Right lobe of liver (tissue), 6 donors: ENCODE measurements around the gene PDE6B. TPM values are rescaled to one million over a fixed set of nuclear protein-coding genes. Genes with fewer than 3 reads are reported as not detected.
A peak's percentile ranks its signal among the peaks of the same experiment; 100 is the strongest.

Source experiments
- ATAC-seq, 4 donors: fragments of 200-7000 bp; cut with Tn5 transposase; one replicate each; pipeline ENCODE4 v1.9.1; 2020; ENCODE audit warnings: mild to moderate bottlenecking in 4 of 4, moderate library complexity in 4 of 4
- DNase-seq, 3 donors: peaks; one replicate each; pipeline ENCODE4 v3.0.0-alpha.2; 2020
- H3K27ac ChIP-seq, 3 donors: fragments of 200-600 bp; one replicate each; pipeline ENCODE4 v1.8.0; 2022
- H3K27me3 ChIP-seq, 2 donors: fragments of 200-600 bp; one replicate each; pipeline ENCODE4 v1.8.0; 2022
- H3K36me3 ChIP-seq, 4 donors: fragments of 200-600 bp; sonication (generic) in 1 of 4; one replicate each; pipeline versions ENCODE4 v1.5.1 to v1.8.0; 2017 to 2022; ENCODE audit warnings: control low read depth in 1 of 4
- H3K4me1 ChIP-seq, 4 donors: fragments of 200-600 bp; sonication (generic) in 1 of 4; one replicate each; pipeline versions ENCODE4 v1.5.1 to v1.8.0; 2017 to 2022; ENCODE audit warnings: control low read depth in 1 of 4
- H3K4me3 ChIP-seq, 3 donors: fragments of 200-600 bp; one replicate each; pipeline ENCODE4 v1.8.0; 2022
- H3K9me3 ChIP-seq, 4 donors: fragments of 200-600 bp; sonication (generic) in 1 of 4; one replicate each; pipeline versions ENCODE4 v1.5.1 to v1.8.0; 2017 to 2022; ENCODE audit warnings: control low read depth in 1 of 4
- CTCF ChIP-seq, 4 donors: fragments of 200-600 bp in 3 of 4; fragments of 450-650 bp in 1 of 4; IDR thresholded peaks; one replicate each; pipeline versions ENCODE4 v1.5.1 to v1.8.0; 2016 to 2022; ENCODE audit warnings: antibody characterized with exemption in 4 of 4, mild to moderate bottlenecking in 2 of 4
- POLR2A ChIP-seq: fragments of 450-650 bp; IDR thresholded peaks from one replicate; pipeline ENCODE4 v1.6.1; 2017; ENCODE audit warnings: antibody characterized with exemption, mild to moderate bottlenecking
- WGBS: methylation state at CpG from one replicate; pipeline ENCODE4 v1.1.6; 2018; ENCODE audit warnings: low coverage, low lambda C conversion rate; ENCODE audit not compliant: insufficient coverage; ENCODE audit errors: missing lambda C conversion rate; 5-methylcytosine and 5-hydroxymethylcytosine counted together
- intact Hi-C, 2 donors: fragments of 100-400 bp; cut with DNase I; formaldehyde crosslinking; loops; one replicate each; pipeline versions ENCODE4 v1.11.2 to v1.14.1; 2022
- total RNA-seq, 6 experiments: library from RNA; depleted of rRNA in 2 of 6; stranded (reverse); fragments of >200 nt in 2 of 6; fragmentation: NEBNext Ultra II Directional in 3 of 6; extraction: Animal tissue kit (Norgen Biotek cat#: 25700) in 3 of 6; gene quantifications; one replicate each; pipeline versions ENCODE4 v1.1.0 to v1.2.4, GENCODE V29; 2016 to 2023
- donor health status: DM: no; HTN: yes; CAD: no.
- donor health status: DM: no; HTN: no; CAD: no.
- donor health status: DM: no; HTN: no; CAD: no.
- donor health status: DM: no; HTN: yes; CAD: no.
- donor health status: DM: no; HTN: yes; CAD: no.

The PDE6B gene
- total RNA-seq, 6 experiments from 2014 or later, result 0.24 to 1.9 (median 0.76) TPM; not detected in 1

- no peak for TF ChIP-seq CTCF (IDR thresholded peaks at IDR 0.05)
- TF ChIP-seq POLR2A, result no peak
- H3K27me3 ChIP-seq, result no peaks in the 10 kb centered on the region
- no peaks in the 10 kb centered on the region for H3K36me3 ChIP-seq
- intact Hi-C loops, result no loop called here
- H3K27ac ChIP-seq, result no peak overlapping the region
- no peak overlapping the region for H3K4me3 ChIP-seq
- no peaks in the 10 kb centered on the region for H3K4me1 ChIP-seq
- DNase-seq (peak in 2 of 3 donors; percentile 38 to 40), ATAC-seq (no peak)
- no peaks in the 10 kb centered on the region for H3K9me3 ChIP-seq
- WGBS, result 79% methylated on average over 2 of the region's 27 CpGs
These were observed 3.7 kb downstream of the PDE6B start for GRCh38 chr4:628821-629635.

GRCh38 chr4:629636-629914 is 4.2 kb downstream of the PDE6B start:
- 84% methylated on average over 5 of the region's 9 CpGs for WGBS
- no peaks in the 10 kb centered on the region for H3K4me1 ChIP-seq
- no peaks in the 10 kb centered on the region for H3K36me3 ChIP-seq
- no peak for TF ChIP-seq POLR2A
- no peak for TF ChIP-seq CTCF (IDR thresholded peaks at IDR 0.05)
- intact Hi-C loops, result no loop called here
- no peaks in the 10 kb centered on the region for H3K27me3 ChIP-seq
- no peak overlapping the region for H3K4me3 ChIP-seq
- no peak for ATAC-seq
- no peaks in the 10 kb centered on the region for H3K9me3 ChIP-seq
- peak in 2 of 3 donors; percentile 27 to 33 for DNase-seq
- no peak overlapping the region for H3K27ac ChIP-seq

GRCh38 chr4:629915-630641 is 4.7 kb downstream of the PDE6B start:
- DNase-seq, result peak in 2 of 3 donors; percentile 26 to 38
- no peaks in the 10 kb centered on the region for H3K27me3 ChIP-seq

GRCh38 chr4:630656-631055 is 5.3 kb downstream of the PDE6B start:
- Histone ChIP-seq H3K27me3 (no peaks in the 10 kb centered on the region), H3K36me3 (no peaks in the 10 kb centered on the region), H3K4me1 (no peaks in the 10 kb centered on the region), H3K4me3 (no peak overlapping the region), H3K27ac (no peak overlapping the region), H3K9me3 (no peaks in the 10 kb centered on the region)
- TF ChIP-seq POLR2A (no peak), CTCF (IDR thresholded peaks at IDR 0.05) (no peak)
- peak; percentile 9 to 37 (median 25) for DNase-seq
- intact Hi-C loops, result no loop called here
- ATAC-seq, result no peak
- 47% methylated on average over 7 of the region's 9 CpGs for WGBS

More at GRCh38 chr4:629915-630641, 4.7 kb downstream of the PDE6B start:
- no peak for ATAC-seq
- H3K27ac ChIP-seq, result no peak overlapping the region
- no peak overlapping the region for H3K4me3 ChIP-seq
- intact Hi-C loops, result no loop called here
- H3K9me3 ChIP-seq, result no peaks in the 10 kb centered on the region
- WGBS, result 20% methylated on average over 2 of the region's 20 CpGs
- no peak for TF ChIP-seq CTCF (IDR thresholded peaks at IDR 0.05)
- TF ChIP-seq POLR2A, result no peak
- H3K4me1 ChIP-seq, result no peaks in the 10 kb centered on the region
- H3K36me3 ChIP-seq, result no peaks in the 10 kb centered on the region
